GM10266 (cell line): ENCODE results near the gene PLD4.

Source experiments
- DNase-seq: peaks from one replicate; pipeline ENCODE4 v3.0.0; 2012; ENCODE audit errors: extremely low spot score
- CTCF ChIP-seq: IDR thresholded peaks from 2 replicates; pipeline ENCODE4 v1.5.1; 2012; ENCODE audit warnings: mild to moderate bottlenecking, low read depth; ENCODE audit not compliant: control insufficient read depth, insufficient read depth; ENCODE audit errors: missing control alignments

Gene PLD4

GRCh38 chr14:104924421-104925213 is at the start of gene PLD4:
Gene PLD4 (plus strand): TSS chr14:104924879. CDS start chr14:104927141, 2,262 bp downstream.
- peak; percentile 37 for DNase-seq
- no peak for TF ChIP-seq CTCF

GRCh38 chr14:104875412-104875751 is 49.3 kb upstream of the PLD4 start:
- TF ChIP-seq CTCF: no peak
- no peak for DNase-seq

DNA sequence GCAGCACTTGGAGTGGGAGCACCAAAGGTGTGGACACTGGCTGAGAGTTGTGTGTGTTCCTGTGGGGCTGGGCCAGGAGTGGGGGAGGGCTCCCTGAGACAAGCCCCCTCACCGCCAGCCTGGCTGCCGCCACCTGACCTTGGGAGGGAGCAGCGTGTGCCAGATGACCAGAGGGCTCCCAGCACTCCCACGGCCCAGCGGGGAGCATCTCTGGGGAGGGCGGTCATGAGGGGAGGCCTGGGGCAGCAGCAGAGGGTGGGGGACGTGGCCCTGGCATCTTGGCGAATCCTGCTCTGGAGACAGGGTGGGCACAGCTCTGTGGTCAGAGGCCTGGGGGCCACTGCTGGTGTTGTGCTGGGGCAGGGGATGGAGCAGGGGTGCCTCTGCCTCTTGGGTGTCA is 48.9 kb upstream of the PLD4 start:
- no peak for DNase-seq
- no peak for TF ChIP-seq CTCF

DNA sequence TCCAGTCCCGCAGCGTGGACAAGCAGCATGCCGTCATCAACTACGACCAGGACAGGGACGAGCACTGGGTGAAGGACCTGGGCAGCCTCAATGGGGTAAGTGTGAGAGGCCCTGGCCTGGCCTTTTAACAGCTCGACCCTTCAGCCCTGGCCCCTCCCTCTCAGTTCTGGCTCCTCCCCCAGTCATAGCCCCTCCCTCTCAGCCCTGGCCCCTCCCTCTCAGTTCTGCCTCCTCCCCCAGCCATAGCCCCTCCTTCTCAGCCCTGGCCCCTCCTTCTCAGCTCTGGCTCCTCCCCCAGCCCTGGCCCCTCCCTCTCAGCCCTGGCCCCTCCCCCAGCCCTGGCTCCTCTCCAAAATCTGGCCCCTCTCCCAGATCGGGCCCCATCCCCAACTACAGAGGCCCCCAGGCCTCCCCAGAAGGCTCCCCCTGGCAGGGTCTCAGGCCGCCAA is 48.4 kb upstream of the PLD4 start:
- DNase-seq: peak; percentile 83
- TF ChIP-seq CTCF: no peak

GRCh38 chr14:104877066-104877805 is 47.4 kb upstream of the PLD4 start:
- DNase-seq: no peak
- no peak for TF ChIP-seq CTCF

- no peak for TF ChIP-seq CTCF
- no peak for DNase-seq
Observed at GRCh38 chr14:104877806-104878550, 46.7 kb upstream of the PLD4 start.
